Mammary epithelial cell (primary cell): ENCODE data around the gene ZNF217.

Source experiments
- EZH2 ChIP-seq: IDR thresholded peaks from 2 replicates; pipeline ENCODE4 v1.6.1; 2012; ENCODE audit warnings: low read length, inconsistent platforms, borderline replicate concordance
- TF ChIP-seq, protein P1 (sequence below), 2 donors: IDR thresholded peaks in 1 of 2; conservative IDR thresholded peaks in 1 of 2; 2 replicates each; pipeline ENCODE4 v1.5.1; 2011 to 2012; ENCODE audit warnings: inconsistent platforms in 2 of 2, low read length in 2 of 2, mild to moderate bottlenecking in 2 of 2, control low read depth in 1 of 2, low read depth in 1 of 2; ENCODE audit not compliant: insufficient read depth in 1 of 2; ENCODE audit errors: extremely low read depth in 1 of 2

DNA sequence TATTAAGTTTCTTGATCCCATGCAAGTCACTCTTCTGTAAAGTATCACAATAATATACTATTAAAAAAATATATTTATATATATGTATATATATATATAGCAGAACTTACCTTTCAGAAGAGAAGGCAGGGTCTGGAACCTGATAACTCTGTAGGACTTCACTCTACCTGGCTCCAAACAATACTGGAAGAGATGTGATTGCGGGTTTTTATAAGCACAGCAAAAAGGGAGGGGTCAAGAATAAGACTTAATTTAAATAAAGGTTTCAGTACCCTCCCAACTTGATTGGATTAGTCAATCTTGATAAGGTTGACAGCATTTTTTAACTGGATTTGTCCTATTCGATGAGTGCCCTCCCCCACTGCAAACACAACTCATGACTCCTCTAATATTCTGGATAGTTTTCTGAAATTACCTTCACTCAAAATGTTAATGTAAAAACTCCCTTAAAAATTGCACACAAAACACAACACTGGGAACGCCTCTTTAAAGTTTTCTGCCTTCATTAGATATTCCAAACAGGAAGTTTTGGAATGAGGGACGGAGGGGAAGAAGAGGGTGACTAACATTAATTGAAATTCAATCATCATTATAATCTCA lies 4.0 kb upstream of the ZNF217 start:
- TF ChIP-seq, protein P1, sequence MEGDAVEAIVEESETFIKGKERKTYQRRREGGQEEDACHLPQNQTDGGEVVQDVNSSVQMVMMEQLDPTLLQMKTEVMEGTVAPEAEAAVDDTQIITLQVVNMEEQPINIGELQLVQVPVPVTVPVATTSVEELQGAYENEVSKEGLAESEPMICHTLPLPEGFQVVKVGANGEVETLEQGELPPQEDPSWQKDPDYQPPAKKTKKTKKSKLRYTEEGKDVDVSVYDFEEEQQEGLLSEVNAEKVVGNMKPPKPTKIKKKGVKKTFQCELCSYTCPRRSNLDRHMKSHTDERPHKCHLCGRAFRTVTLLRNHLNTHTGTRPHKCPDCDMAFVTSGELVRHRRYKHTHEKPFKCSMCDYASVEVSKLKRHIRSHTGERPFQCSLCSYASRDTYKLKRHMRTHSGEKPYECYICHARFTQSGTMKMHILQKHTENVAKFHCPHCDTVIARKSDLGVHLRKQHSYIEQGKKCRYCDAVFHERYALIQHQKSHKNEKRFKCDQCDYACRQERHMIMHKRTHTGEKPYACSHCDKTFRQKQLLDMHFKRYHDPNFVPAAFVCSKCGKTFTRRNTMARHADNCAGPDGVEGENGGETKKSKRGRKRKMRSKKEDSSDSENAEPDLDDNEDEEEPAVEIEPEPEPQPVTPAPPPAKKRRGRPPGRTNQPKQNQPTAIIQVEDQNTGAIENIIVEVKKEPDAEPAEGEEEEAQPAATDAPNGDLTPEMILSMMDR (conservative IDR thresholded peaks at IDR 0.05 in 1 of 2, IDR thresholded peaks at IDR 0.05 in 1 of 2; ENCODE audit: extremely low read depth in 1 of 2, insufficient read depth in 1 of 2, low read depth in 1 of 2, low read length in 2 of 2) = no peak
- TF ChIP-seq EZH2 = no peak
